Esophagus squamous epithelium (tissue), 5 donors: Measurements from ENCODE around the gene SOX9. TPM values are rescaled to one million over a fixed set of nuclear protein-coding genes. Genes with fewer than 3 reads are reported as not detected.

Experiments used
- DNase-seq: peaks from one replicate; lab custom pipeline; 2025; lab: John Stamatoyannopoulos, UW
- H3K27ac ChIP-seq, 4 donors: fragments of 200-600 bp; sonication (generic); one replicate each; pipeline ENCODE4 v1.5.1; 2016 to 2019; ENCODE audit warnings: mild to moderate bottlenecking in 1 of 4
- H3K27me3 ChIP-seq, 4 donors: fragments of 200-600 bp; sonication (generic); 1 replicate in 3 of 4; 2 replicates in 1 of 4; pipeline versions ENCODE4 v1.5.1 to v1.6.0; 2017 to 2021; ENCODE audit warnings: antibody characterized with exemption in 1 of 4
- H3K36me3 ChIP-seq, 3 donors: fragments of 200-600 bp; sonication (generic); one replicate each; pipeline ENCODE4 v1.5.1; 2016 to 2019
- H3K4me1 ChIP-seq, 3 donors: fragments of 200-600 bp; sonication (generic); one replicate each; pipeline ENCODE4 v1.5.1; 2017 to 2019
- H3K4me3 ChIP-seq, 4 donors: fragments of 200-600 bp; sonication (generic); 1 replicate in 3 of 4; 2 replicates in 1 of 4; pipeline ENCODE4 v1.5.1; 2016 to 2019; ENCODE audit warnings: mild to moderate bottlenecking in 2 of 4, moderate library complexity in 1 of 4
- H3K9me3 ChIP-seq, 3 donors: fragments of 200-600 bp; sonication (generic); one replicate each; pipeline ENCODE4 v1.5.1; 2016 to 2019
- CTCF ChIP-seq, 6 experiments: fragments of 450-650 bp in 4 of 6; fragments of 200-600 bp in 2 of 6; sonication (generic) in 2 of 6; IDR thresholded peaks; one replicate each; pipeline ENCODE4 v1.5.1; 2016 to 2019; ENCODE audit warnings: antibody characterized with exemption in 6 of 6, mild to moderate bottlenecking in 4 of 6, moderate library complexity in 4 of 6
- POLR2A ChIP-seq, 4 donors: fragments of 450-650 bp; IDR thresholded peaks; one replicate each; pipeline ENCODE4 v1.6.1; 2017; ENCODE audit warnings: antibody characterized with exemption in 4 of 4, mild to moderate bottlenecking in 4 of 4, moderate library complexity in 3 of 4
- WGBS, 2 donors: methylation state at CpG; one replicate each; pipeline ENCODE4 v1.1.5; 2018; 5-methylcytosine and 5-hydroxymethylcytosine counted together
- intact Hi-C: fragments of 100-400 bp; cut with DNase I; formaldehyde crosslinking; loops from one replicate; pipeline ENCODE4 v1.15.0; 2022
- total RNA-seq, 4 donors: library from RNA; depleted of rRNA; stranded (reverse); fragments of >200 nt; gene quantifications; one replicate each; pipeline ENCODE4 v1.1.0, GENCODE V29; 2016
- donor health status: DM: yes; HTN: yes; CAD: no.

Gene SOX9
- total RNA-seq, 4 donors from 2014 or later: 7.4 to 11.5 (median 11.1) TPM

DNA sequence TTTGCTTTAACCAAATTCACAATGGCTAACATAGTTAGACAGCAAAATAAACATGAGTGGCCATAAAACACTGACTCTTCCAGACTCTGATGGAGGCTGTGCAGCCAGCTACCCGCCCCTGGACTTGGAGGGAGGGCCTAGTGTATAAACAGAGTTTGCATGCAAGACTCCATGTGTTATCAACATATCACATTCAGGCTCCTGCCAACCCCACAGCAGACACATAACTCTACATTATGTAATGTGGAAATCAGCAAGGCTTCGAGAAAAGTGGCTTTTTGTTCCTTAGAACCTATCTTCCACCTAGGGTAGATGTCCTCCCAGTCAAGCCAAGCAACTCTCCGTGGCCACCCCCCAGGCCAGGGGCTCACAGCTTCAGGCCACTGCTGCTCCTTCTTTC lies 19.3 kb upstream of the SOX9 start:
- whole genome bisulfite sequencing, 2 donors: 44 to 62% methylated on average over 3 of the region's 3 CpGs
- no peaks in the 10 kb centered on the region for H3K4me1 ChIP-seq
- no peak overlapping the region for H3K27ac ChIP-seq
- DNase-seq: no peak
- H3K27me3 ChIP-seq: peaks cover 0 to 25% (median 0%) of the 10 kb centered on the region in 4 donors
- H3K36me3 ChIP-seq: no peaks in the 10 kb centered on the region
- no peak overlapping the region for H3K4me3 ChIP-seq
- no peak for TF ChIP-seq CTCF (IDR thresholded peaks at IDR 0.05)
- no peak for TF ChIP-seq POLR2A (IDR thresholded peaks at IDR 0.05)
- intact Hi-C loops: no loop called here
- H3K9me3 ChIP-seq: no peaks in the 10 kb centered on the region

GRCh38 chr17:72102366-72102765 lies 18.5 kb upstream of the SOX9 start:
- no peak for TF ChIP-seq CTCF (IDR thresholded peaks at IDR 0.05)
- TF ChIP-seq POLR2A (IDR thresholded peaks at IDR 0.05): no peak
- Histone ChIP-seq H3K27me3 (peaks cover 0 to 25% (median 0%) of the 10 kb centered on the region in 4 donors), H3K4me3 (no peak overlapping the region), H3K4me1 (no peaks in the 10 kb centered on the region), H3K36me3 (no peaks in the 10 kb centered on the region), H3K9me3 (no peaks in the 10 kb centered on the region), H3K27ac (no peak overlapping the region)
- WGBS, 2 donors: 83 to 100% methylated on average over 1 of the region's 1 CpG
- DNase-seq: no peak
- intact Hi-C loops: no loop called here

DNA sequence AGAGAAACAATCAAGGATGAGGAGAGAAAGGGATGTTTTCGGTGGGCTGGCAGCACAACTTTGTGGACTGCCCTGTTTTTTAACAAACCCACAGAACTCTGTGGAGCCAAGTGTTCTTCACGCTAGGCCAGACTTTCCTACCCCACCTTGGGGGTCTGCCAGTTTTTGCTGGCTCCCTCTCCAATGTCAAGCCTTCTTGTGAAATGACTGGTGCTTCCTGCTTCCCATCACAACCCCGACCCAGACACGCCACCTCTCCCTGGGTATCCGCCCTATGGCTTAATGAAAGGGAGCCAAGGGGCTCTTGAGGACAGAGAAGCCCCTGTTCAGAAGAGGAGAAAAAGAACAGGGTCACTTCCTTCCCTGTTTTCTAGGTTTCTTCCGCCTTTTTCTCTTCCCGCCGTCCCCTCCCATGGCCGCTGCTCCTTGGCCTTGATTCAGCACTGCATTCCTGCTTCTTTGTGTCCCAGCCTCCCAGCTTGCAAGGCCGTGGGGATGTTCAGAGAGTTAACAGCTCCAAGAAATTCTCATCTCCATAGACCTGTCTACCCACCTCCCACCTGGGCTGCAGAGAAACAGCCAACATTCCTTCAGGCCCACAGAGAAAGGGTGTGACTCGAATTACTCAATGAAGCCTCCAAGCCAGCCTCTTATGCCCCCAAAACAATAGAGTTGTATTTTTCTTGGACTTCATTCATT lies 16.5 kb upstream of the SOX9 start:
- no peak for DNase-seq
- H3K27me3 ChIP-seq: peaks cover 0 to 29% (median 0%) of the 10 kb centered on the region in 4 donors
- TF ChIP-seq POLR2A (IDR thresholded peaks at IDR 0.05) (no peak), CTCF (IDR thresholded peaks at IDR 0.05) (no peak)
- intact Hi-C loops: no loop called here
- 72 to 85% methylated on average over 10 of the region's 11 CpGs for WGBS, 2 donors
- no peaks in the 10 kb centered on the region for H3K4me1 ChIP-seq
- H3K27ac ChIP-seq: no peak overlapping the region
- H3K4me3 ChIP-seq: no peak overlapping the region
- no peaks in the 10 kb centered on the region for H3K9me3 ChIP-seq
- no peaks in the 10 kb centered on the region for H3K36me3 ChIP-seq

DNA sequence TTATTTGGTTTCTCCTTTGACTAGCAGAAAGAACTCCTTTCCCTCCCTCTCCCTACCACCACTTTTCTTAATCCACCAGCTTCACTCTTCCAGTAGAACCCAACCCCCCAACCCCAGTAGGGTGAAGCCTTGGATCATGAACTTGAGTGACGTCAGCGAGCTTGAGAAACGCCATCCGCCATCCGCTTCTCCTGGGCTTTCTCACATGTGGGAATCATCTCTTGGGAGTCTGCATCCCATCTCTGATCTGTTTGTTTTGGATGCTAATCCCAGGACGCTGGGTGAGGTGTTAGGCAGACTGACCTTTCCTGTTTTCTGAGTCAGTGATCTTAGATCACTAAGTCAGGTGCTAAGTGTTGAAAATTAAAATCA lies 16.0 kb upstream of the SOX9 start:
- Histone ChIP-seq H3K27ac (no peak overlapping the region), H3K9me3 (no peaks in the 10 kb centered on the region), H3K4me1 (no peaks in the 10 kb centered on the region), H3K27me3 (peaks cover 0 to 35% (median 0%) of the 10 kb centered on the region in 4 donors), H3K36me3 (no peaks in the 10 kb centered on the region), H3K4me3 (no peak overlapping the region)
- WGBS, 2 donors: 68 to 84% methylated on average over 6 of the region's 6 CpGs
- DNase-seq: no peak
- intact Hi-C loops: no loop called here
- TF ChIP-seq CTCF (IDR thresholded peaks at IDR 0.05) (no peak), POLR2A (IDR thresholded peaks at IDR 0.05) (no peak)

- Histone ChIP-seq H3K9me3 (no peaks in the 10 kb centered on the region), H3K27me3 (peaks cover 0 to 51% (median 0%) of the 10 kb centered on the region in 4 donors), H3K27ac (no peak overlapping the region), H3K4me3 (no peak overlapping the region), H3K36me3 (no peaks in the 10 kb centered on the region), H3K4me1 (peaks cover 0 to 15% (median 4%) of the 10 kb centered on the region in 3 donors)
- no peak for TF ChIP-seq POLR2A (IDR thresholded peaks at IDR 0.05)
- TF ChIP-seq CTCF (IDR thresholded peaks at IDR 0.05): no peak
- 66 to 70% methylated on average over 5 of the region's 5 CpGs for WGBS, 2 donors
- intact Hi-C loops: no loop called here
- DNase-seq: no peak
Observed at GRCh38 chr17:72107100-72107499, 13.7 kb upstream of the SOX9 start.
